B cell (primary cell): Measurements from ENCODE around the gene CCDC192. TPM values are rescaled to one million over a fixed set of nuclear protein-coding genes. Genes with fewer than 3 reads are reported as not detected.

Source experiments
- ATAC-seq: fragments of 200-7000 bp; cut with Tn5 transposase; one replicate; pipeline ENCODE4 v1.10.0; 2021; ENCODE audit warnings: low read depth, mild to moderate bottlenecking, moderate number of reproducible peaks, moderate library complexity
- CTCF ChIA-PET: fragments of 350-600 bp; sonication (Branson Sonifier 250); formaldehyde crosslinking; loops from one replicate; lab custom pipeline; 2021; ENCODE audit warnings: antibody characterized with exemption, inconsistent platforms; lab: Charles Lee
- POLR2A ChIA-PET: fragments of 350-600 bp; sonication (Branson Sonifier 250); formaldehyde crosslinking; loops from one replicate; lab custom pipeline; 2021; ENCODE audit warnings: antibody characterized with exemption; lab: Charles Lee
- DNase-seq: peaks from one replicate; pipeline ENCODE4 v3.0.0; 2013
- H2AFZ ChIP-seq: 2 replicates; pipeline ENCODE4 v1.6.1; 2012; ENCODE audit warnings: mild to moderate bottlenecking, low read depth, low read length; ENCODE audit not compliant: insufficient read depth, poor library complexity, severe bottlenecking
- H3K27ac ChIP-seq, 2 donors: 1 replicate in 1 of 2; 2 replicates in 1 of 2; pipeline ENCODE4 v1.5.1; 2012 to 2013; ENCODE audit warnings: low read length in 2 of 2, mild to moderate bottlenecking in 2 of 2, moderate library complexity in 1 of 2
- H3K27me3 ChIP-seq, 4 experiments: fragments of 200-600 bp in 1 of 4; sonication (generic) in 1 of 4; replicated peaks in 1 of 4; 1 replicate in 2 of 4; 2 replicates in 2 of 4; pipeline versions ENCODE4 v1.6.1 to v1.7.0; 2013 to 2016; ENCODE audit warnings: low read length in 3 of 4, mild to moderate bottlenecking in 2 of 4, mixed read lengths in 1 of 4, moderate library complexity in 1 of 4; ENCODE audit not compliant: insufficient read depth in 4 of 4, control insufficient read depth in 3 of 4; ENCODE audit errors: control extremely low read depth in 1 of 4
- H3K36me3 ChIP-seq, 2 experiments: replicated peaks in 1 of 2; 1 replicate in 1 of 2; 2 replicates in 1 of 2; pipeline versions ENCODE4 v1.6.1 to v1.7.1; 2013; ENCODE audit warnings: low read length in 1 of 2; ENCODE audit not compliant: insufficient read depth in 2 of 2, control insufficient read depth in 1 of 2; ENCODE audit errors: control extremely low read depth in 1 of 2, extremely low read depth in 1 of 2
- H3K4me1 ChIP-seq, 2 donors: fragments of 200-600 bp in 1 of 2; sonication (generic) in 1 of 2; 1 replicate in 1 of 2; 2 replicates in 1 of 2; pipeline versions ENCODE4 v1.5.1 to v1.6.1; 2013 to 2017; ENCODE audit warnings: low read length in 2 of 2; ENCODE audit not compliant: control insufficient read depth in 2 of 2, insufficient read depth in 2 of 2
- H3K4me2 ChIP-seq: replicated peaks from 2 replicates; pipeline ENCODE3; 2012; ENCODE audit warnings: mild to moderate bottlenecking, low read depth, low read length; ENCODE audit not compliant: poor library complexity, severe bottlenecking
- H3K4me3 ChIP-seq, 5 experiments: fragments of 200-600 bp in 1 of 5; sonication (generic) in 1 of 5; 1 replicate in 3 of 5; 2 replicates in 2 of 5; pipeline versions ENCODE4 v1.5.1 to v1.7.0; 2011 to 2016; ENCODE audit warnings: low read length in 4 of 5, mild to moderate bottlenecking in 4 of 5, low read depth in 2 of 5, control low read depth in 1 of 5, moderate library complexity in 1 of 5; ENCODE audit not compliant: insufficient read depth in 1 of 5; ENCODE audit errors: control extremely low read depth in 1 of 5, extremely low read depth in 1 of 5
- H3K79me2 ChIP-seq: fragments of 200-600 bp; sonication (generic); one replicate; pipeline ENCODE4 v1.6.0; 2016; ENCODE audit warnings: low read length; ENCODE audit not compliant: control insufficient read depth, insufficient read depth
- H3K9ac ChIP-seq: fragments of 200-600 bp; sonication (generic); 2 replicates; pipeline ENCODE4 v1.6.1; 2017; ENCODE audit warnings: mild to moderate bottlenecking, low read length, moderate library complexity
- H3K9me3 ChIP-seq, 3 donors: one replicate each; pipeline versions ENCODE4 v1.6.1 to v1.7.1; 2013; ENCODE audit warnings: low read length in 2 of 3; ENCODE audit not compliant: control insufficient read depth in 2 of 3, insufficient read depth in 1 of 3; ENCODE audit errors: control extremely low read depth in 1 of 3
- H4K20me1 ChIP-seq: 2 replicates; pipeline ENCODE4 v1.6.0; 2012; ENCODE audit warnings: mild to moderate bottlenecking, low read length; ENCODE audit not compliant: insufficient read depth, control insufficient read depth, poor library complexity, severe bottlenecking
- H3K27ac Mint-ChIP-seq: one replicate; pipeline ENCODE4 v1.8.0; 2021; ENCODE audit warnings: mixed read lengths
- H3K27me3 Mint-ChIP-seq: one replicate; pipeline ENCODE4 v1.8.0; 2021; ENCODE audit warnings: mixed read lengths
- H3K4me1 Mint-ChIP-seq: one replicate; pipeline ENCODE4 v1.8.0; 2021; ENCODE audit warnings: mixed read lengths
- H3K4me3 Mint-ChIP-seq: one replicate; pipeline ENCODE4 v1.8.0; 2021; ENCODE audit warnings: mixed read lengths
- H3K9me3 Mint-ChIP-seq: one replicate; pipeline ENCODE4 v1.8.0; 2022; ENCODE audit warnings: mixed read lengths; ENCODE audit not compliant: insufficient read depth
- EZH2 ChIP-seq: IDR thresholded peaks from 2 replicates; pipeline ENCODE4 v1.6.1; 2012; ENCODE audit warnings: borderline replicate concordance, low read depth, mild to moderate bottlenecking, moderate library complexity, low read length; ENCODE audit not compliant: insufficient read depth, poor library complexity, severe bottlenecking
- WGBS: methylation state at CpG from one replicate; pipeline ENCODE4 v1.1.5; 2013; ENCODE audit warnings: missing lambda C conversion rate; ENCODE audit not compliant: insufficient coverage; 5-methylcytosine and 5-hydroxymethylcytosine counted together
- intact Hi-C: fragments of 100-400 bp; cut with micrococcal nuclease; formaldehyde crosslinking; loops from one replicate; pipeline ENCODE4 v1.10.0; 2022
- polyA plus RNA-seq: library from polyadenylated mRNA; depleted of rRNA; stranded (reverse); fragments of >200 nt; gene quantifications from 2 replicates; pipeline ENCODE4 v1.2.3, GENCODE V29; 2012
- total RNA-seq, 2 donors: library from RNA; stranded (reverse); fragments of 120-200 nt in 1 of 2; gene quantifications; 1 replicate in 1 of 2; 2 replicates in 1 of 2; pipeline versions ENCODE4 v1.2.3 to v1.2.4, GENCODE V29; 2013 to 2022
- TF ChIP-seq, protein P1 (sequence below): fragments of 200-600 bp; IDR thresholded peaks from one replicate; pipeline ENCODE4 v1.8.0; 2022; ENCODE audit warnings: antibody characterized with exemption, mild to moderate bottlenecking

CCDC192 gene
- total and polyA plus RNA-seq, 2 donors (not counting 1 experiment from before 2014, with no cell fraction given): not detected

DNA sequence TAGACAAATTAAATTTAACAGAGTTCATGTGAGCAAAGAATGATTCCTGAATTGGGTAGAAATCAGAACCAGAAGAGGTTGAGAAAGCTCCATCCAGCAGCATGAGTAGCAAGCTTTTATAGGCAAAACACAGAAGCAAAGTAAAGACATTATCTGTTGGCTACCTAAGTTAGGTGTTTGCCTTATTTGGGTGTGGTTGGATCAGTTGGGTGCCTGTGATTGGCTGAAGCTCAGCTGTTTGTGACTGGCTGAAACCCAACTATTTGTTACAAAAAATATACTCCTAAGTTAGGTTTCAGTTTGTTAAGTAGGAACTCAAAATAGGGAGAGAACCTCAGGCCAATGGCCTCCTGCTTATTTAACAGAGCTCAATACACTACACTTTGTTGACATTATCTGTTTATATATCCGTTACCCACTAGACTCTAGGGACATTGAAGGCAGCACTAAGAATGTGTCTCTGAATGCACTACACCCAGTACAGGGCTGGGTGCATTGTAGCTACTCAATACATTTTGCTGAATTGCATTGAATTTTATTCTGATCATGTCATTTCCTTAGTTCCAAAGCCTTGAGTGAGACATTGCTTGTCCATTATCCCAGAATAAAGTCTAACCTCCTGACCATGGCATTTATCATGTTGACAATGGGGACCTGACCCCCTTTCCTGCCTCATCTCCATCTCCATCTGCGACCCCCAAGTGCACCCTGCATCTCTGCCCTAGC, 98.7 kb downstream of the CCDC192 start:
- WGBS: 80% methylated on average over 1 of the region's 2 CpGs
- Histone ChIP-seq H4K20me1 (no peaks in the 10 kb centered on the region), H3K4me2 (no peak overlapping the region), H3K9ac (no peak overlapping the region), H3K79me2 (no peaks in the 10 kb centered on the region), H3K27me3 (no peaks in the 10 kb centered on the region), H2AFZ (no peak overlapping the region), H3K4me3 (no peak overlapping the region), H3K4me1 (no peaks in the 10 kb centered on the region), H3K9me3 (no peaks in the 10 kb centered on the region), H3K27ac (no peak overlapping the region), H3K36me3 (no peaks in the 10 kb centered on the region)
- H3K4me1 Mint-ChIP-seq: no peaks in the 10 kb centered on the region
- TF ChIP-seq, protein P1, sequence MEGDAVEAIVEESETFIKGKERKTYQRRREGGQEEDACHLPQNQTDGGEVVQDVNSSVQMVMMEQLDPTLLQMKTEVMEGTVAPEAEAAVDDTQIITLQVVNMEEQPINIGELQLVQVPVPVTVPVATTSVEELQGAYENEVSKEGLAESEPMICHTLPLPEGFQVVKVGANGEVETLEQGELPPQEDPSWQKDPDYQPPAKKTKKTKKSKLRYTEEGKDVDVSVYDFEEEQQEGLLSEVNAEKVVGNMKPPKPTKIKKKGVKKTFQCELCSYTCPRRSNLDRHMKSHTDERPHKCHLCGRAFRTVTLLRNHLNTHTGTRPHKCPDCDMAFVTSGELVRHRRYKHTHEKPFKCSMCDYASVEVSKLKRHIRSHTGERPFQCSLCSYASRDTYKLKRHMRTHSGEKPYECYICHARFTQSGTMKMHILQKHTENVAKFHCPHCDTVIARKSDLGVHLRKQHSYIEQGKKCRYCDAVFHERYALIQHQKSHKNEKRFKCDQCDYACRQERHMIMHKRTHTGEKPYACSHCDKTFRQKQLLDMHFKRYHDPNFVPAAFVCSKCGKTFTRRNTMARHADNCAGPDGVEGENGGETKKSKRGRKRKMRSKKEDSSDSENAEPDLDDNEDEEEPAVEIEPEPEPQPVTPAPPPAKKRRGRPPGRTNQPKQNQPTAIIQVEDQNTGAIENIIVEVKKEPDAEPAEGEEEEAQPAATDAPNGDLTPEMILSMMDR: no peak
- TF ChIP-seq EZH2: no peak
- intact Hi-C loops: no loop called here
- DNase-seq: no peak
- peaks cover 7% of the 10 kb centered on the region for H3K27me3 Mint-ChIP-seq
- no peak overlapping the region for H3K4me3 Mint-ChIP-seq
- no peak overlapping the region for H3K27ac Mint-ChIP-seq
- no peaks in the 10 kb centered on the region for H3K9me3 Mint-ChIP-seq
- ChIA-PET POLR2A (no interaction called here), CTCF (no interaction called here)
- no peak for ATAC-seq

DNA sequence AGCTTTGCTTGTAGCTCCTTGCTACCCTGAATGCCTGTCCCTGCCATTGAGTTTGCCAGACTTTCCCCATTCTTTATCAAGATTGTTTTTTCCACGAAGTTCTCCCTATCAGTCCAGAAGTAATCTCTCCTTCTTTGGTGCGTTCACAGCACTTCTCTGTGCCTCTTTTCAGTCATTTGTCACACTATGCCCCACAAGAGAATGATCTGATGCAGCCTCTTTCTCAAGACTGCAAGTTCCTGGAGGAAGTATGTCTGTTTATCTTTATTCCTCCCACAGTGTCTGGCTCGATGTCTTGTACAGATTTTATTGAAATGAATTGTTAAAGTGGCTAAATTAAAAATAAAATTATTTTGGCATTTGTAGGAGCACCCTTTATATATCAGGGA, 99.3 kb downstream of the CCDC192 start:
- CTCF ChIA-PET: no interaction called here
- Histone ChIP-seq H3K4me3 (no peak overlapping the region), H3K9me3 (no peaks in the 10 kb centered on the region), H3K36me3 (no peaks in the 10 kb centered on the region), H3K27ac (no peak overlapping the region), H4K20me1 (no peaks in the 10 kb centered on the region), H3K79me2 (no peaks in the 10 kb centered on the region), H3K27me3 (no peaks in the 10 kb centered on the region), H3K9ac (no peak overlapping the region), H3K4me1 (no peaks in the 10 kb centered on the region), H2AFZ (no peak overlapping the region), H3K4me2 (no peak overlapping the region)
- ATAC-seq (no peak), DNase-seq (no peak)
- Mint-ChIP-seq H3K9me3 (no peaks in the 10 kb centered on the region), H3K4me1 (no peaks in the 10 kb centered on the region), H3K4me3 (no peak overlapping the region), H3K27me3 (peaks cover 7% of the 10 kb centered on the region), H3K27ac (no peak overlapping the region)
- intact Hi-C loops: no loop called here
- 0% methylated on average over 1 of the region's 3 CpGs for WGBS
- POLR2A ChIA-PET: no interaction called here
- no peak for TF ChIP-seq EZH2
- TF ChIP-seq, protein P1: no peak
